ENCODE measurements around the gene IL17RC. TPM values are rescaled to one million over a fixed set of nuclear protein-coding genes. Genes with fewer than 3 reads are reported as not detected.

The IL17RC gene
- total RNA-seq, 1 experiment from 2014 or later: 6.8 TPM

GRCh38 chr3:9912294-9912935 lies 4.5 kb upstream of the IL17RC start:
- Histone ChIP-seq H4K20me1 (ENCODE audit: control insufficient read depth, insufficient read depth, insufficient read length) (no peaks in the 10 kb centered on the region), H4K5ac (ENCODE audit: insufficient read length, low read depth, low read length) (no peak overlapping the region), H2BK12ac (ENCODE audit: insufficient read length, low read depth, low read length) (no peak overlapping the region), H2AFZ (ENCODE audit: low read length) (no peak overlapping the region), H3K14ac (ENCODE audit: insufficient read depth, low read length) (no peak overlapping the region), H2BK5ac (ENCODE audit: insufficient read length, low read length) (no peak overlapping the region), H3K27ac (ENCODE audit: insufficient read length, low read depth, low read length) (no peak overlapping the region), H3K9me3 (ENCODE audit: control insufficient read depth, low read depth, low read length) (no peaks in the 10 kb centered on the region), H3K4me2 (ENCODE audit: insufficient read depth, insufficient read length, low read length) (no peak overlapping the region), H3K79me2 (ENCODE audit: insufficient read depth, low read length) (no peaks in the 10 kb centered on the region), H2BK15ac (ENCODE audit: low read depth, low read length) (no peak overlapping the region), H3K4ac (ENCODE audit: low read depth, low read length) (no peak overlapping the region), H2BK20ac (ENCODE audit: low read depth, low read length, poor library complexity, severe bottlenecking) (no peak overlapping the region), H4K91ac (ENCODE audit: insufficient read length, low read depth, low read length) (no peak overlapping the region), H2BK120ac (ENCODE audit: low read depth, low read length, poor library complexity, severe bottlenecking) (no peak overlapping the region), H3K56ac (ENCODE audit: insufficient read length, low read depth, low read length) (no peak overlapping the region), H3K9ac (ENCODE audit: extremely low read depth, insufficient read length, low read length) (no peak overlapping the region), H3K18ac (ENCODE audit: insufficient read length, low read depth, low read length) (no peak overlapping the region), H3K79me1 (ENCODE audit: insufficient read depth, low read depth, low read length, poor library complexity, severe bottlenecking) (no peaks in the 10 kb centered on the region), H3K23me2 (ENCODE audit: insufficient read length, low read depth, low read length, poor library complexity, severe bottlenecking) (peaks cover 15% of the 10 kb centered on the region), H3T11ph (ENCODE audit: low read length) (no peak overlapping the region), H4K8ac (replicated peaks; ENCODE audit: insufficient read length, low read depth, low read length) (no peak overlapping the region), H3K27me3 (ENCODE audit: insufficient read depth, low read length) (no peaks in the 10 kb centered on the region; the same call in 1 of the 2 replicates), H2AK5ac (ENCODE audit: insufficient read length, low read length) (no peak overlapping the region), H3K23ac (ENCODE audit: insufficient read length, low read depth, low read length) (no peak overlapping the region), H3K4me1 (ENCODE audit: insufficient read depth, low read length) (peaks cover 4% of the 10 kb centered on the region; the same call in 1 of the 2 replicates)
- Mint-ChIP-seq H3K4me3 (no peak overlapping the region), H3K4me1 (peaks cover 15 to 23% of the 10 kb centered on the region in 2 experiments), H3K27ac (peak overlapping the region in 1 of 3 experiments; percentile 1; a peak in 1 of 7 replicates), H3K9me3 (no peaks in the 10 kb centered on the region; a peak in 2 of 5 replicates), H3K27me3 (ENCODE audit: low read depth) (peaks cover 17% of the 10 kb centered on the region), H3K36me3 (ENCODE audit: insufficient read depth in 1 of 3, low read depth in 3 of 3) (peaks cover 0 to 5% (median 0%) of the 10 kb centered on the region in 3 experiments; a peak in 1 of 7 replicates)
- no peak for DNase-seq
- no CpG with 5 or more reads among the region's 7 CpGs for WGBS (ENCODE audit: extremely low coverage, insufficient read length, low lambda C conversion rate)
- TF ChIP-seq CTCF (conservative IDR thresholded peaks at IDR 0.05): no peak

Data from H9 (cell line).